Measurements from ENCODE around the gene SCN1A. TPM values are rescaled to one million over a fixed set of nuclear protein-coding genes. Genes with fewer than 3 reads are reported as not detected.
"Not testable (repeated sequence)": the region's sequence is repeated elsewhere in the genome, so short reads cannot be mapped to it uniquely, and the experiment has no call there.

The SCN1A gene
- total RNA-seq, 2 experiments from 2014 or later: not detected

GRCh38 chr2:166148500-166149400 lies 20.9 kb upstream of the SCN1A start:
- H3K27me3 Mint-ChIP-seq: peaks cover 4% of the 10 kb centered on the region
- no peaks in the 10 kb centered on the region for H3K4me1 Mint-ChIP-seq (ENCODE audit: low read depth)
- CTCF ChIA-PET: no interaction called here
- no peak overlapping the region for H3K4me3 Mint-ChIP-seq
- no peaks in the 10 kb centered on the region for H3K9me3 Mint-ChIP-seq
- no peaks in the 10 kb centered on the region for H3K36me3 Mint-ChIP-seq
- POLR2A ChIA-PET: no interaction called here
- H3K27ac Mint-ChIP-seq: no peak overlapping the region
- no peak for DNase-seq
- intact Hi-C loops (cut with micrococcal nuclease): no loop called here

GRCh38 chr2:166147883-166148282 lies 20.1 kb upstream of the SCN1A start:
- CTCF ChIA-PET: no interaction called here
- POLR2A ChIA-PET: no interaction called here

GRCh38 chr2:166144071-166144470 lies 16.3 kb upstream of the SCN1A start:
- no peak for DNase-seq
- ChIA-PET POLR2A (no interaction called here), CTCF (no interaction called here)
- Mint-ChIP-seq H3K27me3 (no peaks in the 10 kb centered on the region), H3K36me3 (no peaks in the 10 kb centered on the region), H3K4me1 (ENCODE audit: low read depth) (no peaks in the 10 kb centered on the region), H3K4me3 (no peak overlapping the region), H3K9me3 (peaks cover 4% of the 10 kb centered on the region), H3K27ac (no peak overlapping the region)
- intact Hi-C loops (cut with micrococcal nuclease): no loop called here

More at GRCh38 chr2:166147883-166148282, 20.1 kb upstream of the SCN1A start:
- no peak overlapping the region for H3K4me3 Mint-ChIP-seq
- no peaks in the 10 kb centered on the region for H3K9me3 Mint-ChIP-seq
- DNase-seq: no peak
- no peak overlapping the region for H3K27ac Mint-ChIP-seq
- no peaks in the 10 kb centered on the region for H3K36me3 Mint-ChIP-seq
- H3K4me1 Mint-ChIP-seq (ENCODE audit: low read depth): no peaks in the 10 kb centered on the region
- H3K27me3 Mint-ChIP-seq: no peaks in the 10 kb centered on the region
- intact Hi-C loops (cut with micrococcal nuclease): no loop called here

DNA sequence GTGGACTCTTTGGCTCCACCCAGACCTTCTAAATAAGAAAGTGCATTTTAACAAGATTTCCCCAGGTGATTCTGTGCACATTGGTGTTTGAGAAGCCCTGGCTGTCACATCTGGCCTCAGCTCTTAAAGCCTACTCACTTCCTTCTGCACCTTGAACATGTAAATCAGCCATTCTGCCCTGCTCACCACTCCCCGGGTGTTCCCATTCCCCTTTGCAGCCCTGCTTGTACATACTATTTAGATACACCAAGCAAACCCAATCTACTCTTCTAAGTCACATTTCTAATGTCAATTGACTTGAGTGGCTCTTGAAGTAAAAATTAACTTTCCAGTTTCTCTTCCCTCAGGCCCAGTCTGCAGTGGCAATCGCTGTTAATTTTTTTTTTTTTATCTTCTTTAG lies 13.1 kb upstream of the SCN1A start:
- Mint-ChIP-seq H3K4me3 (no peak overlapping the region), H3K9me3 (peaks cover 4% of the 10 kb centered on the region), H3K27me3 (peaks cover 2% of the 10 kb centered on the region), H3K27ac (no peak overlapping the region), H3K36me3 (no peaks in the 10 kb centered on the region), H3K4me1 (ENCODE audit: low read depth) (no peaks in the 10 kb centered on the region)
- no peak for DNase-seq
- intact Hi-C loops (cut with micrococcal nuclease): no loop called here
- CTCF ChIA-PET: interaction anchor here (1.5 kb wide), 1 partner anchor 12 kb away, joined by 9 read pairs; the partner anchor contains the start of gene SCN1A
- POLR2A ChIA-PET: no interaction called here

- Mint-ChIP-seq H3K36me3 (no peaks in the 10 kb centered on the region), H3K4me1 (ENCODE audit: low read depth) (no peaks in the 10 kb centered on the region), H3K4me3 (no peak overlapping the region), H3K9me3 (peaks cover 4% of the 10 kb centered on the region), H3K27me3 (peaks cover 2% of the 10 kb centered on the region), H3K27ac (no peak overlapping the region)
- DNase-seq: no peak
- ChIA-PET POLR2A (no interaction called here), CTCF (interaction anchor here (1.5 kb wide), 1 partner anchor 12 kb away, joined by 9 read pairs; the partner anchor contains the start of gene SCN1A)
- intact Hi-C loops (cut with micrococcal nuclease): no loop called here
These were observed 12.7 kb upstream of the SCN1A start for GRCh38 chr2:166140475-166140874.

GRCh38 chr2:166139479-166139878 lies 11.7 kb upstream of the SCN1A start:
- DNase-seq; H3K36me3 Mint-ChIP-seq; POLR2A ChIA-PET; H3K27ac Mint-ChIP-seq; H3K27me3 Mint-ChIP-seq; intact Hi-C loops (cut with micrococcal nuclease); H3K4me1 Mint-ChIP-seq (ENCODE audit: low read depth); H3K9me3 Mint-ChIP-seq; H3K4me3 Mint-ChIP-seq: not testable (repeated sequence)
- CTCF ChIA-PET: interaction anchor here (1.5 kb wide), 1 partner anchor 11 kb away, joined by 9 read pairs; the partner anchor contains the start of gene SCN1A

DNA sequence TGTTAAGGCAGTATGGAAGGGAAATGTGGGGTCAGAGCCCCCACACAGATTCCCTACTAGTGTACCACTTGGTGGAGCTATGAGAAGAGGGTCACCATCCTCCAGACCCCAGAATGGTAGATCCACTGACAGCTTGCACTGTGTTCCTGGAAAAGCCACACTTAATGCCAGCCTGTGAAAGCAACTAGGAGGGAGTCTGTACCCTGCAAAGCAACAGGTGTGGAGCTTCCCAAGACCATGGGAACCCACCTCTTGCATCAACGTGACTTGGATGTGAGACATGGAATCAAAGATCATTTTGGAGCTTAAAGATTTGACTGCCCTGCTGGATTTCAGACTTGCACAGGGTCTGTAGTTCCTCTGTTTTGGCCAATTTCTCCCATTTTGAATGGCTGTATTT lies 10.8 kb upstream of the SCN1A start:
- no peak for DNase-seq
- CTCF ChIA-PET: no interaction called here
- intact Hi-C loops (cut with micrococcal nuclease): no loop called here
- no peak overlapping the region for H3K27ac Mint-ChIP-seq
- POLR2A ChIA-PET: no interaction called here
- H3K9me3 Mint-ChIP-seq: peaks cover 4% of the 10 kb centered on the region
- peaks cover 6% of the 10 kb centered on the region for H3K27me3 Mint-ChIP-seq
- H3K36me3 Mint-ChIP-seq: no peaks in the 10 kb centered on the region
- H3K4me1 Mint-ChIP-seq (ENCODE audit: low read depth): no peaks in the 10 kb centered on the region
- no peak overlapping the region for H3K4me3 Mint-ChIP-seq

GRCh38 chr2:166138144-166138543 lies 10.3 kb upstream of the SCN1A start:
- no peaks in the 10 kb centered on the region for H3K4me1 Mint-ChIP-seq (ENCODE audit: low read depth)
- peaks cover 4% of the 10 kb centered on the region for H3K9me3 Mint-ChIP-seq
- no peaks in the 10 kb centered on the region for H3K36me3 Mint-ChIP-seq
- ChIA-PET POLR2A (no interaction called here), CTCF (interaction anchor here (0.6 kb wide), 1 partner anchor 1404 kb away, joined by 3 read pairs; no protein-coding TSS in a partner anchor)
- no peak overlapping the region for H3K27ac Mint-ChIP-seq
- H3K4me3 Mint-ChIP-seq: no peak overlapping the region
- peaks cover 6% of the 10 kb centered on the region for H3K27me3 Mint-ChIP-seq
- intact Hi-C loops (cut with micrococcal nuclease): no loop called here
- DNase-seq: no peak

- Mint-ChIP-seq H3K36me3 (no peaks in the 10 kb centered on the region), H3K27ac (no peak overlapping the region), H3K9me3 (peaks cover 4% of the 10 kb centered on the region), H3K4me3 (no peak overlapping the region), H3K27me3 (peaks cover 6% of the 10 kb centered on the region), H3K4me1 (ENCODE audit: low read depth) (no peaks in the 10 kb centered on the region)
- ChIA-PET POLR2A (no interaction called here), CTCF (interaction anchor here (0.6 kb wide), 1 partner anchor 1405 kb away, joined by 3 read pairs; no protein-coding TSS in a partner anchor)
- intact Hi-C loops (cut with micrococcal nuclease): no loop called here
- DNase-seq: no peak
These were observed 9.5 kb upstream of the SCN1A start for GRCh38 chr2:166137331-166137730.

- H3K4me3 Mint-ChIP-seq: no peak overlapping the region
- peaks cover 4% of the 10 kb centered on the region for H3K9me3 Mint-ChIP-seq
- intact Hi-C loops (cut with micrococcal nuclease): no loop called here
- CTCF ChIA-PET: no interaction called here
- H3K27ac Mint-ChIP-seq: no peak overlapping the region
- H3K36me3 Mint-ChIP-seq: no peaks in the 10 kb centered on the region
- POLR2A ChIA-PET: no interaction called here
- DNase-seq: no peak
- no peaks in the 10 kb centered on the region for H3K4me1 Mint-ChIP-seq (ENCODE audit: low read depth)
- peaks cover 8% of the 10 kb centered on the region for H3K27me3 Mint-ChIP-seq
These were observed 8.0 kb upstream of the SCN1A start for GRCh38 chr2:166135849-166136258.

- POLR2A ChIA-PET: no interaction called here
- CTCF ChIA-PET: no interaction called here
These were observed 7.5 kb upstream of the SCN1A start for GRCh38 chr2:166135152-166135848.

GRCh38 chr2:166134252-166135151 lies 6.7 kb upstream of the SCN1A start:
- intact Hi-C loops (cut with micrococcal nuclease): no loop called here
- no peak overlapping the region for H3K27ac Mint-ChIP-seq
- no peak for DNase-seq
- H3K27me3 Mint-ChIP-seq: peaks cover 11% of the 10 kb centered on the region
- no peaks in the 10 kb centered on the region for H3K4me1 Mint-ChIP-seq (ENCODE audit: low read depth)
- ChIA-PET CTCF (no interaction called here), POLR2A (no interaction called here)
- no peaks in the 10 kb centered on the region for H3K36me3 Mint-ChIP-seq
- H3K9me3 Mint-ChIP-seq: peaks cover 2% of the 10 kb centered on the region
- H3K4me3 Mint-ChIP-seq: no peak overlapping the region

More at GRCh38 chr2:166135152-166135848, 7.5 kb upstream of the SCN1A start:
- H3K27me3 Mint-ChIP-seq: peaks cover 8% of the 10 kb centered on the region
- peaks cover 4% of the 10 kb centered on the region for H3K9me3 Mint-ChIP-seq
- H3K27ac Mint-ChIP-seq: no peak overlapping the region
- no peak for DNase-seq
- intact Hi-C loops (cut with micrococcal nuclease): no loop called here
- H3K4me3 Mint-ChIP-seq: no peak overlapping the region
- no peaks in the 10 kb centered on the region for H3K36me3 Mint-ChIP-seq
- no peaks in the 10 kb centered on the region for H3K4me1 Mint-ChIP-seq (ENCODE audit: low read depth)

Measured in activated CD4-positive, alpha-beta memory T cell treated with anti-CD3 and anti-CD28 coated beads for 36 hours (primary cell).